Ecto neural progenitor cell (in vitro differentiated cells): ENCODE measurements around the gene PRKAR1B.
A peak's percentile ranks its signal among the peaks of the same experiment; 100 is the strongest.
"Not testable (repeated sequence)": the region's sequence is repeated elsewhere in the genome, so short reads cannot be mapped to it uniquely, and the experiment has no call there.

Experiments used
- DNase-seq: peaks from one replicate; pipeline ENCODE4 v3.0.0-alpha.2; 2018; ENCODE audit warnings: low spot score

Gene PRKAR1B

DNA sequence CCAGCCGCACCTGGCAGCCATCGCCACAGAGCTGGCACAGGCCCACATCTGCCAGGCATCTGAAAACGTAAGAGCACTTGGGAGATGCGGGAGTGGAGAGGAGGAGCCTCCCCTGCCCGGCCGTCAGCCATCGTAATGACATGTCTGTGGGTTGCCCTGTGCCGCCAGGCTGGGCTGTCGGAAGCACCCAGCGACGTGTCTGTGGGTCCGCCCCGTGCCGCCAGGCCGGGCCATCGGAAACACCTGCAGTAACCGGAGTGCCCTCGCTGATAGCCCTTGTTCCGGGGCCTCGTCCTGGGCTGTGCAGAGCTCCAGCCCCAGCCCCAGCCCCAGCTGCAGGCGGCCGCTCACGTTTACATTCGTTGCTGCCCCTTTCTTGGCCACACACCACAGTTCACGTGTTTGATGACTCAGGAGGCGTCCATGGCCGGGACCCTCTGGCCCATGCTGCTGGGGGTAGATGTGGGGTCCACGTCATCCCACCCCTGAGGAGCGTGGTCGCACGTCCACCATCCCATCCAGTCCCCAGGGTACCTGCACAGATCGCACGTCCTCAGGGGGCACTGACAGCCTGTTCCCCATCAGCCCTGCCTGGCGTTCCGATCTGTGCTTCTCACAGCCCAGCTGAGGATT, 30.0 kb upstream of the PRKAR1B start:
- no peak for DNase-seq

- no peak for DNase-seq
Observed at GRCh38 chr7:756231-756927, 29.3 kb upstream of the PRKAR1B start.

DNA sequence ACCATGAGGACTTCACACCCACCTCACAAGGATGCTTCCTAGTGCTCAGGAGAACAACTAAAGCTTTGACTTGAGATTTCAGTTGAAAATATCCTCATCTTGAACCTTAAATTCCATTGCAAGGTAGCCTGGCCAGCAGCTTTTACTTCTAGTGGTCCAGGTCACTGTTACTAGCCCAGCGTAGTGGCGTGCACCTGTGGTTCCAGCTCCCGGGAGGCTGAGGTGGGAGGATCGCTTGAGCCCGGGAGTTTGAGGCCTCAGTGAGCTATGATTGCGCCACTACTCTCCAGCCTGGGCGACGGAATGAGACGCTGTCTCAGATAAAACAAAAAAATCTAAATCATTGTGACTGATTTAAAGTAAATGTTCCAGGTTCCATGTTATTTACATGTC, 28.3 kb upstream of the PRKAR1B start:
- no peak for DNase-seq

GRCh38 chr7:754531-755412, 27.7 kb upstream of the PRKAR1B start:
- no peak for DNase-seq

- DNase-seq = no peak
Observed at GRCh38 chr7:753190-753589, 26.1 kb upstream of the PRKAR1B start.

DNA sequence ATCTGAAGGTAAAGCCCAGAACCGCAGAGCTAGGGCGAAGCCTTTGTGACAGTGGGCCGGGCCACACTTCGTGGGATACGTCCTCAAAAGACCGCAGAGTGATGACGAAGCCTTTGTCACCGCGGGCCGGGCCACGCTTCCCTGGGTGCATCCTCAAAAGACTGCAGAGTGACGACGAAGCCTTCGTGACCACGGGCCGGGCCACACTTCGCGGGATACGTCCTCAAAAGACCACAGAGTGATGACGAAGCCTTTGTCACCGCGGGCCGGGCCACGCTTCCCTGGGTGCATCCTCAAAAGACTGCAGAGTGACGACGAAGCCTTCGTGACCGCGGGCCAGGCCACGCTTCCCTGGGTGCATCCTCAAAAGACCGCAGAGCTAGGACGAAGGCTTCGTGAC, 25.2 kb upstream of the PRKAR1B start:
- not testable (repeated sequence) for DNase-seq

DNA sequence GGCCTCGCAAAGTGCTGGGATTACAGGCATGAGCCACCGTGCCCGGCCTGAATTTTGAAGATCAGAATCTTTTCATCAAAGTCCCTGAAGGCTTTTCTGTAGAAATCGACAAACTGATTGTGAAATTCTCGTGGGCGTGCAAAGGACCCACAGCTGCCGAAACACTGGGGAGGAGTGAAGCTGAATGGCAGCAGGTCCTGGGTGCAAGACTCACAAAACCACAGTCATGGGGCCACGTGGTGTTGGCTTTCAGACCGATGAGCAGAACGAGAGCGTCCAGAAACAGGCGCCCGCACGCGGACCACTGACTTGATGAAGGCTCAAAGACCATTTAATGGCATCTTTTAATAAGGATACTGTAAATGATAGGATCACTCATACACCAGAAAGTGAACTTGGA, 24.7 kb upstream of the PRKAR1B start:
- no peak for DNase-seq

- no peak for DNase-seq
Observed at GRCh38 chr7:750111-750905, 23.2 kb upstream of the PRKAR1B start.

DNA sequence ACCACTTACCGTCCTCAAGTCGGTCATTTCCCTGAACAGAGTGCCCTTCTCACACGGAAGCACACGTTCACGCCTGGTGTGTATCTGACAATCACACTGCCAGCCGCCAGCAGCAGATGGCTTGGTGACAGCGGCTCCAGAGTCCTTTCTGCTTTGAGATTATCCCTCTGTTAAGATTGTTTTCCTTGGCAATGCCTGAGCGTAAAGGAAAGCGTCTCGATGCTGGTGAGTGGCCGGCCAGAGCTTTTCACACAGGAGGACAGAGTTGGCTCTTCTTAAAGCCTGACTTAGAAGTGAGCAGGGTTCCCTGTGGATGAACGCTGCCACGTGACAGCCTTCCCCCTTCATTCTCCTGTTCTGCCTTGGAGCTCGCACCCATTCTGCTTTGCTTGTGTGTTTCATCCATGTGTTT, 22.1 kb upstream of the PRKAR1B start:
- no peak for DNase-seq

- no peak for DNase-seq
Observed at GRCh38 chr7:748446-748845, 21.4 kb upstream of the PRKAR1B start.

DNA sequence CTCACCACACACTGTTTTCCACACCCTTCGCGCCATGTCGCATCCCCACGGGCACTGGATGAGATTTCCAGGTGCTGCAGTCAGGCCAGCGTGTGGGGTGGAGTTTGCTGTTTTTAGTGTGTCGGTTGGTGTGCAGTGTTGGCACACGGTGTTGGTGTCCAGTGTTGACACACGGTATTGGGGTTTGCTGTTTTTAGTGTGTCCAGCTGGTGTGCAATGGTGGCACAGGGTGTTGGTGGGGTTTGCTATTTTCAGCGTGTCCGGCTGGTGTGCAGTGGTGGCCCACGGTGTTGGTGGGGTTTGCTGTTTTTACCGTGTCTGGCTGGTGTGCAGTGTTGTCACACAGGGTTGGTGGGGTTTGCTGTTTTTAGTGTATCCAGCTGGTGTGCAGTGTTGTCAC, 20.1 kb upstream of the PRKAR1B start:
- peak; percentile 36 for DNase-seq

DNA sequence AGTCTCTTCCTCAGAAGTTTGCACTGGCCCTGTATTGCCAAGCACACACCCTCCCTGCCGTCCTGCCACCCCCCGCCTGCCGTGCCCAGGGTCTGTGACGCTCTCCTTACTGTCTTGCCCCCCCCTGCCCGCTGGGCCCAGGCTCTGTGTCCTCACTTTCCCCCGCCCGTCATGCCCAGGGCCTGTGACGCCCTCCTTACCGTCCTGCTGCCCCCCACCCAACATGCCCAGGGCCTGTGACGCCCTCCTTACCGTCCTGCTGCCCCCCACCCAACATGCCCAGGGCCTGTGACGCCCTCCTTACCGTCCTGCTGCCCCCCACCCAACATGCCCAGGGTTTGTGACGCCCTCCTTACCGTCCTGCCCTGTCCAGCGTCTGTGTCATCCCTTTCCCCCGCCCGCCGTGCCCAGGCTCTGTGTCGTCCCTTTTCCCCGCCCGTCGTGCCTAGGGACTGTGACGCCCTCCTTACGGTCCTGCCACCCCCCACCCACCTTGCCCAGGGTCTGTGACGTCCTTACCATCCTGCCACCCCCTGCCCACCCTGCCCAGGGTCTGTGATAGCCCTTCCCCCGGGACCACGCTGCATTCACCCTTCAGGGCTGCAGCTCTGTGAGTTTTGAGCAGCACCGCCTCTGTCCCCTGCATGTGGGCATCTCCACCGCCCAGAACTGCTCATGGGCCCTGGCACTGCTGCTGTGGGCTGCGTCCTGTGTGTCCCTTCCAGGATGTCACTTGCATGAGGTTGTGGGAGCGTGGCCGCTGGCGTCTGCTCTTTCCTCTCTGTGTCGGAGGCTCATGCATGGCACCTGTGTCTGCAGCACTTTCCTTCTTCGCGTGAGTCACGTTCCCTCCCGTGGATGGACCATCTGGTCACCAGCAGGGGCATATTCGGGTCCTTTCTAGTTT, 19.3 kb upstream of the PRKAR1B start:
- no peak for DNase-seq

- DNase-seq = no peak
Observed at GRCh38 chr7:745431-746154, 18.5 kb upstream of the PRKAR1B start.

DNA sequence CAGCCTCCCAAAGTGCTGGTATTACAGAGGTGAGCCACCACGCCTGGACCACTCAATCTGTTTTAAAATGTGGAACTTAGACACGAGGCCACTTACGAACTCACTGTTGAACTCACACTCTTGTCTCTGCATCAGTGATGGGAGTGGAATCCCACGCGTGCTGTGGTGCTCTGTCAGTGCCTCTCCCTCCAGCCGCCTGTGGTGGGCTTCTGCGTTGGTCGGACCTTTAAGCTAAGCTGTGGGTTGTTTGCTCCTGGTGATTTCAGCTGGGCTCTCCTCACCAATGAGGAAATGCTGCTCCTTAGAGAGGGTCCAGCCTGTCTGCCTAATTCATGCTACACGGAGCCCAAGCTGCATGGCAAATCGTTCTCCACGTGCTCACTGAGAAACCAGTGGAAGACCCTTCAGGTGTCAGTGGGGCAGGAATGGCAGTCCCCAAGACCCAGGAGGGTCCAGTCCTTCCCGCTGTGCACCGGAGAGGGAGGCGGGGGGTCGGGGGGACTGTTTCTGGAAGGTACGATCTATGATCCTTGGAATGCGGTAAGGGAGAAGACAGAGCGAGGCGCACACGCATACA, 17.9 kb upstream of the PRKAR1B start:
- DNase-seq = peak; percentile 39

- not testable (repeated sequence) for DNase-seq
Observed at GRCh38 chr7:744128-744520, 17.0 kb upstream of the PRKAR1B start.

DNA sequence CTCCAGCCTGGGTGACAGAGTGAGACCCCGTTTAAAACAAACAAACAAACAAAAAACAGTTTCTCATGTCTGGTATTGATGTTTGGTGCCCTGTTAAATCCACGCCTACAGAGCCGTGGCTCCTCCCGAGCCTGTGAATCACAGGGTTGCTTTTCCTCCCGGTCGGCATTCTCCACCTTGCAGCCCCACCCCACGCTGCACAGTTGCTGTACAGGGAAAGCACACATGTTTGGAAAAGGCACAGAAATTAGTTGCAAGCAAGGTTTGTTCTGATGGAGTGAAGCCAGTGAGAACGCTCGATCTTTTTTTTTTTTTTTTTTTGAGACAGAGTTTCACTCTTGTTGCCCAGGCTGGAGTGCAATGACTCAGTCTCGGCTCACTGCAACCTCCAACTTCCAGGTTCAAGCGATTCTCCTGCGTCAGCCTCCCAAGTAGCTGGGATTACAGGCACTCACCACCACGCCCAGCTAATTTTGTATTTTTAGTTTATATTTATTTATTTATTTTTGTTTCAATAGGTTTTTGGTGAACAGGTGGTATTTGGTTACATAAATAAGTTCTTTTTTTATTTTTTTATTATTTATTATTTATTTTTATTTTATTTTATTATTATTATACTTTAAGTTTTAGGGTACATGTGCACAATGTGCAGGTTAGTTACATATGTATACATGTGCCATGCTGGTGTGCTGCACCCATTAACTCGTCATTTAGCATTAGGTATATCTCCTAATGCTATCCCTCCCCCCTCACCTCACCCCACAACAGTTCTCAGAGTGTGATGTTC, 16.5 kb upstream of the PRKAR1B start:
- DNase-seq = not testable (repeated sequence)

DNA sequence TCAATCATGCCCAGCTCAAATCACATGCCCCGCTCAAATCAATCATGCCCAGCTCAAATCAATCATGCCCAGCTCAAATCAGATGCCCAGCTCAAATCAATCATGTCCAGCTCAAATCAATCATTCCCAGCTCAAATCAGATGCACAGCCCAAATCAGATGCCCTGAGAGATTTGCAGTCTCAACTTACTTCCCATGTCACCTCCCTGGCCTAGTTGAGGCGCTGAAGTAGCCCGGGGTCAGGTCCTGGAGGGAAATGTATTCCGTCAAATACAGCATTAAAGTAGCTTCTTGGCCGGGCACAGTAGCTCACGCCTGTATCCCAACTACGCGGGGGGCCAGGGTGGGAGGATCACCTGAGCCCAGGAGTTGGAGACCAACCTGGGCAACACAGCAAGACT, 15.7 kb upstream of the PRKAR1B start:
- no peak for DNase-seq

GRCh38 chr7:741850-742249, 14.8 kb upstream of the PRKAR1B start:
- DNase-seq = no peak

DNA sequence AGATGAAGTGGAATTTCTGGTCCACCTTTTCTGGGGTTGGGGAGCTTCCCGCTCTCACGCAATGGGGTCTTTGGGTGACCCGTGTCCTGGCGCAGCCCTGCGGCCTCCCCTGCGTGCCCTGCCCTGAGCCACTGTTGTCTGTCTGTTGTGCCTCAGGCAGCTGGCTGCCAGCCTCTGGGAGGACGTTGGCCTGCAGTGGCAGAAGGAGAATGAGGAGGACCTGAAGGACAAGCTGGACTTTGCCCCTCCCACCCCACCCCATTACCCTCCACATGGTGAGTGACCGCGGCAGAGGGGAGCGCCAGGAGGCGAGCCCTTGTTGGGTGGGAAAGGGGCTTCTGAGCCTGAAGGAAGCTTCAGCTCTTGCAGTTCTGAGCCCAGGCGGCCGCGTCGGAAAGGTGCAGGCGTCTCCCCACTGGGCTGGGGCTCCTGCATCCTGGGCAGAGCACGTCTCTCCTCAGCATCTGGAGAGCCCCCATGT, 14.2 kb upstream of the PRKAR1B start:
- DNase-seq = no peak
